Cardiac septum (tissue), 1 donor: ENCODE data around the gene GJC1. TPM values are rescaled to one million over a fixed set of nuclear protein-coding genes. Genes with fewer than 3 reads are reported as not detected.
A peak's percentile ranks its signal among the peaks of the same experiment; 100 is the strongest.
"Not testable (repeated sequence)": the region's sequence is repeated elsewhere in the genome, so short reads cannot be mapped to it uniquely, and the experiment has no call there.

Source experiments
- DNase-seq: peaks from one replicate; pipeline ENCODE4 v3.0.0-alpha.2; 2020; ENCODE audit warnings: low spot score
- intact Hi-C: fragments of 100-400 bp; cut with DNase I; formaldehyde crosslinking; loops from one replicate; pipeline ENCODE4 v1.14.0; 2022
- total RNA-seq: library from RNA; stranded (reverse); fragmentation: NEBNext Ultra II Directional; extraction: Animal tissue kit (Norgen Biotek cat#: 25700); gene quantifications from one replicate; pipeline ENCODE4 v1.2.1, GENCODE V29; 2021
- donor health status: DM: no; HTN: no; CAD: no.

Gene GJC1
- total RNA-seq, 1 donor from 2014 or later: 32.0 TPM

- intact Hi-C loops: no loop called here
- no peak for DNase-seq
Measured at GRCh38 chr17:44848257-44848795, 18.2 kb upstream of the GJC1 start.

- DNase-seq: no peak
Measured at GRCh38 chr17:44847586-44847985, 17.5 kb upstream of the GJC1 start, which contains the start of gene HIGD1B. Gene HIGD1B, plus strand, starts transcription at chr17:44847883. Its CDS starts 270 bp downstream, at chr17:44848153.

DNA sequence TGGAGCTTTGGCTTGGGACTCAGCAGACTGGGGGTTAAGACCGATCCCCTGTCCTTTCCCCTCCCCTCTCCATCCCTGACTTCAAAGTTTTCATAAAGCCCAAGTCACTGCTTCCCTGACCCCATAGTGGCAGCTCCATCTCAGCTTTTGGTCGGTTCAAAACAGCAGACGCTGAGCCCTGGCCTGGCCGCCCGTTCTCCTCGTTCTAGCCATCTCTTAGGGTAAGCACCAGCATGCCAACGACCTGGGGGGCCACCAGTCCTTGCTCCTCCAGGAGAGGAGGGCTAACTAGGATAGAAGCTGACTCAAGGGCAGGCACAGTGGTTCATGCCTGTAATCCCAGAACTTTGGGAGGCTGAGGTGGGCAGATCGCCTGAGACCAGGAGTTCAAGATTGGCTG, 16.1 kb upstream of the GJC1 start:
- intact Hi-C loops: no loop called here
- DNase-seq: no peak

More at GRCh38 chr17:44847586-44847985, 17.5 kb upstream of the GJC1 start, which contains the start of gene HIGD1B:
- intact Hi-C loops: no loop called here

DNA sequence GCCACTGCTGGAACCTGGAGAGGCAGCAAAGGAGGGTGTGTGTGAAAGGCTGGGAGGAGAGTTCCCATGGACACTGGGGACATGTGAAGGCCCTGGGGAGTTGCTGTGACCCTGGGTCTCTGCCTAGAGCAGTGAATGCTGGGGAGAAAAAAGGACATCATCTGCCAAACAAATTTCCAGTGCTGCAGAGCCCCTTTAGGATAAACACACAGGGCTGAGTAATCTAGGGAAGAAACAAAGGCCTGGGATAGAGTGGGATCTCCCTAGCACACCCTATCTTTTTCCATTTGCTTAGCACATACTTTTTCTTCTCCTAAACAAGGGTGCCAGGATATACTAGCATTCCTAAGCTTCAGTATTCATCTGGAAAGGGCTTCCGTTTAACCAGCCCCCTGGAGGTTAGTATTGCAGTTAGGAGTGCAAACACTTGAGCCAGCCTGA, 14.3 kb upstream of the GJC1 start:
- no peak for DNase-seq
- intact Hi-C loops: no loop called here

DNA sequence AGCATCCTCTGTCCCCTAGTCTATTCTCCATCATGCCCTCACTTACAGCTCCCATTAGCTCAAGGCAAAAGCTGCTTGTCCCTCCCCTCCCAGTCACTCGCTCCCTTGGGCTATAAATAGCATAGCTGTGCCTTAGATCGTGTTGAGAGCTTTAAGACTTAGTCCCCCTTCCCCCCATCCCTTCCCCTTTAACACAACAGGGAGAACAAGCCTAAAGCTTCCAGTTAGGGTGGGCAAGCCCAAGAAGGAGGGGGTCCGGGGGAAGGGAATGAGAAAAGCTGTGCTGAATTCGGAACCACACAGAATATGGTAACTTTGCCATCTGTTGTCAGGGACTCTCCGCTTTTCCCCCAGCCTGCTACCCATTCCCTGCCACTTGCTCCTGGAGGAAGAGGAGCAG, 12.7 kb upstream of the GJC1 start:
- intact Hi-C loops: no loop called here
- DNase-seq: no peak

GRCh38 chr17:44840936-44841335, 10.8 kb upstream of the GJC1 start:
- DNase-seq: no peak
- intact Hi-C loops: no loop called here

GRCh38 chr17:44840274-44840673, 10.2 kb upstream of the GJC1 start:
- intact Hi-C loops: no loop called here
- no peak for DNase-seq

- intact Hi-C loops: no loop called here
Measured at GRCh38 chr17:44837196-44837595, 7.1 kb upstream of the GJC1 start.

GRCh38 chr17:44832805-44833204, 2.7 kb upstream of the GJC1 start:
- DNase-seq: no peak
- intact Hi-C loops: no loop called here

More at GRCh38 chr17:44837196-44837595, 7.1 kb upstream of the GJC1 start:
- DNase-seq: no peak

DNA sequence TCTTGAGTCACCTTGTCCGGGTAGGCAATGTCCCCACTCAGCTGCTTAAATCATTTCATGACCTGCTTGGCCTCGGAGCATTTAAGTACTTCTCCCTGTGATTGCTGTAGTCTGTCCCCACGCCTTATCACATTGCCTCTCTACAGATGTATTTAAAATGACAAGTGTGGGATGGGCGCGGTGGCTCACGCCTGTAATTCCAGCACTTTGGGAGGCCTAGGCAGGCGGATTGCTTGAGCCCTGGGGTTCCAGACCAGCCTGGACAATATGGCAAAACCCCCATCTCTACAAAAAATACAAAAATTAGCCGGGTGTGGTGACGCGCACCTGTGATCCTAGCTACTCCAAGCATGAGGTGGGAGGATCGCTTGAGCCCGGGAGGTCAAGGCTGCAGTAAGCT, 1.3 kb upstream of the GJC1 start:
- peak; percentile 51 for DNase-seq
- intact Hi-C loops: no loop called here

- DNase-seq: peak; percentile 67
- intact Hi-C loops: no loop called here
Measured at GRCh38 chr17:44830359-44831288, 537 bp upstream of the GJC1 start.

GRCh38 chr17:44828919-44829522, 1.1 kb downstream of the GJC1 start:
- intact Hi-C loops: loop anchor here (2.0 kb wide), 1 partner anchor 48 kb away; no protein-coding TSS in a partner anchor
- no peak for DNase-seq

DNA sequence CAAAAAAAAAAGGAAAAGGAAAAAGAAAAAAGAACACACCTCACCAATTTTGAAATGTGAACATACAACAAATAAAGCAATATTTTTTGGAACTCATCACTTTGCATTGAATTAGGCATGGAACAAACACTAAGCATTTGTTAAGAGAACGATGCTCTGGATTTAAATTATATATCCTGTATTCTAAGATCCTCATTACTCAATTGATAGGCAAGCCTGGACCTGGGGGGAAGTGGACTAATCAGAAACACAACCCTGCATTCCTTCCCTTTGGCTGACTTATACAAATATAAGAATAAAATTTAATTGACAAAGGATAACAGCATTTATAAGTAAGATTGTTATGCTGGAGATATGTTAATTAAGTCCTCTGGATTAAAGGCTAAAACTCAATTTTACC, 2.2 kb downstream of the GJC1 start:
- DNase-seq: no peak
- intact Hi-C loops: loop anchor here (2.0 kb wide), 1 partner anchor 47 kb away; no protein-coding TSS in a partner anchor

- DNase-seq: no peak
- intact Hi-C loops: no loop called here
Measured at GRCh38 chr17:44826123-44826790, 3.8 kb downstream of the GJC1 start.

DNA sequence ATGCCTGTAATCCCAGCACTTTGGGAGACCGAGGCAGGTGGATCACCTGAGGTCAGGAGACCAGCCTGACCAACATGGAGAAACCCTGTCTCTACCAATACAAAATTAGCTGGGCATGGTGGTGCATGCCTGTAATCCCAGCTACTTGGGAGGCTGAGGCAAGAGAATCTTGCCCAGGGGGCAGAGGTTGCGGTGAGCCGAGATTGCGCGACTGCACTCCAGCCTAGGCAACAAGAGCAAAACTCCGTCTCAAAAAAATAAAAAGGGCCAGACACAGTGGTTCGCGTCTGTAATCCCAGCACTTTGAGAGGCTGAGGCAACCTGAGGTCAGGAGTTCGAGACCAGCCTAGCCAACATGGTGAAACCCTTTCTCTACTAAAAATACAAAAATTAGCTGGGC, 4.9 kb downstream of the GJC1 start:
- DNase-seq, intact Hi-C loops: not testable (repeated sequence)

DNA sequence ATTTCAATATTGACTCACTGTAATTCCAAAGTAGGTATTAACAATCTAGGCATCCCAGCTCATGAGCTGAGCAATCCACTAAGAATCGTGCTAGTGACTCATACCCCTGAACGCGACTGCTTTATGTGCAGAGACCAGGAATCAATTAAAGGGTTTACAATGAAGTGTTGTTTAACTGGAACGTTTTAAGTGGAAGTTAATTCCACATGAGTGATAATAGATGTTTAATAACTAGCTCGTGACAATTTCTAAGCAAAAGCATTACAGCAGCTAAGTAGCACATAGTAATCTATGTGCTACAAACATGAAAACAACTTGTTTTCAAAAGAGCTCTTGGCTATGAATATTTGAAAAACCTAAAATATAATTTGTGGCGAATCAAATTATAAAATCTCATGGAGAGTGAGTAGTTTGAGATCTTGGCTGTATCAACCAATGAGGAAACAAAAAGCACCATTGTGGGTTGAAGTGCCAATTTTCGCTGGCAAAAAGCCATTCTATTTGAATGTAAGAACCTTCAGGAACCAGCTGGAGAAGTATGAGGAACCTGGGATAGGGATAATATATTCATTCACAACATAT, 9.4 kb downstream of the GJC1 start:
- no peak for DNase-seq
- intact Hi-C loops: no loop called here

- DNase-seq, intact Hi-C loops: not testable (repeated sequence)
Measured at GRCh38 chr17:44818508-44818907, 11.6 kb downstream of the GJC1 start.

GRCh38 chr17:44812263-44812662, 17.8 kb downstream of the GJC1 start:
- intact Hi-C loops: no loop called here

GRCh38 chr17:44808656-44809388, 21.3 kb downstream of the GJC1 start:
- intact Hi-C loops, DNase-seq: not testable (repeated sequence)

More at GRCh38 chr17:44812263-44812662, 17.8 kb downstream of the GJC1 start:
- DNase-seq: no peak
